Liver (tissue), 3 donors: ENCODE data around the gene PCGF2.

Source experiments
- CTCF ChIP-seq: fragments of 150-350 bp; IDR thresholded peaks from 2 replicates; pipeline ENCODE4 v1.5.1; 2017; ENCODE audit warnings: improper control_type of control experiment, low read depth, low read length; ENCODE audit not compliant: missing input control
- FOXA1 ChIP-seq: IDR thresholded peaks from 2 replicates; pipeline ENCODE4 v1.6.1; 2016; ENCODE audit warnings: antibody characterized with exemption
- GABPA ChIP-seq, 2 donors: IDR thresholded peaks in 1 of 2; conservative IDR thresholded peaks in 1 of 2; 2 replicates each; pipeline ENCODE4 v1.6.1; 2016; ENCODE audit warnings: antibody characterized with exemption in 2 of 2, mild to moderate bottlenecking in 1 of 2, moderate library complexity in 1 of 2
- JUND ChIP-seq, 2 donors: IDR thresholded peaks; 2 replicates each; pipeline ENCODE4 v1.6.1; 2016; ENCODE audit warnings: antibody characterized with exemption in 2 of 2
- MAX ChIP-seq: IDR thresholded peaks from 2 replicates; pipeline ENCODE4 v1.6.1; 2016; ENCODE audit warnings: antibody characterized with exemption
- RAD21 ChIP-seq, 2 donors: IDR thresholded peaks; 2 replicates each; pipeline ENCODE4 v1.6.1; 2016; ENCODE audit warnings: antibody characterized with exemption in 2 of 2, mild to moderate bottlenecking in 2 of 2
- RXRA ChIP-seq, 2 donors: IDR thresholded peaks; 2 replicates each; pipeline ENCODE4 v1.6.1; 2017 to 2018; ENCODE audit warnings: antibody characterized with exemption in 2 of 2, mild to moderate bottlenecking in 1 of 2
- SP1 ChIP-seq: IDR thresholded peaks from 2 replicates; pipeline ENCODE4 v1.6.1; 2018; ENCODE audit warnings: antibody characterized with exemption, mild to moderate bottlenecking
- TAF1 ChIP-seq: conservative IDR thresholded peaks from 2 replicates; pipeline ENCODE4 v1.6.1; 2016; ENCODE audit warnings: antibody characterized with exemption, mild to moderate bottlenecking
- YY1 ChIP-seq: IDR thresholded peaks from 2 replicates; pipeline ENCODE4 v1.6.1; 2016; ENCODE audit warnings: antibody characterized with exemption, mild to moderate bottlenecking
- donor health status: healthy.
- donor health status: healthy.

- TF ChIP-seq CTCF (no peak), MAX (no peak), RXRA (IDR thresholded peaks at IDR 0.05) (no peak), JUND (IDR thresholded peaks at IDR 0.05) (no peak), YY1 (no peak), FOXA1 (no peak), TAF1 (no peak), GABPA (IDR thresholded peaks at IDR 0.05 in 1 of 2, conservative IDR thresholded peaks at IDR 0.05 in 1 of 2) (no peak), SP1 (no peak), RAD21 (IDR thresholded peaks at IDR 0.05) (no peak)
Observed at GRCh38 chr17:38796451-38797157, 48.5 kb upstream of the PCGF2 start.
